ENCODE results near the gene PTPRM. TPM values are rescaled to one million over a fixed set of nuclear protein-coding genes. Genes with fewer than 3 reads are reported as not detected.
"Not testable (repeated sequence)": the region's sequence is repeated elsewhere in the genome, so short reads cannot be mapped to it uniquely, and the experiment has no call there.

The PTPRM gene
- total RNA-seq, 1 experiment from 2014 or later: not detected

DNA sequence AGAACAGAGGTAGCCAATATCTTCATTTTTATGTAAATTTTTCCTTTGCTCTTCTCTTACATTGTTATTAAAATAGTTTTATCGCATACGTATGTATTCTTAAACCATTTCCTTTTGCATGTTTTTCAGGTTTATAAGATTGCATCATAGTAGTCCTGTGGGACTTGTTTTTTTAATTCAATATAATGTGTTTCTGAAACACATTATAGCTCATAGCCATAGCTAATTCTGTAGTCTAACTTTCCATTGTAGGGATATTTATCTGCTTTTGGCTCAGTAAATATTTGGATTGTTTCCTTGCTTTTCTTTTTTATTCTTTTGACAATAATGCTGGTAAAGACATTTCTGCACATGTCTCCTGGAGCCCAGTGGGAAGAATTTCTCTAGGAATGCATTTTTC lies 484.3 kb downstream of the PTPRM start:
- no peak overlapping the region for H3K27ac ChIP-seq (ENCODE audit: low read depth, low read length, poor library complexity, severe bottlenecking)
- H3K4me3 ChIP-seq (ENCODE audit: low read depth, low read length, poor library complexity, severe bottlenecking): no peak overlapping the region
- no peaks in the 10 kb centered on the region for H3K9me3 ChIP-seq (ENCODE audit: low read depth, low read length, poor library complexity, severe bottlenecking)
- H3K4me1 ChIP-seq (ENCODE audit: insufficient read depth, low read length, poor library complexity, severe bottlenecking): no peaks in the 10 kb centered on the region
- H3K36me3 ChIP-seq (ENCODE audit: insufficient read depth, low read length, poor library complexity, severe bottlenecking): no peaks in the 10 kb centered on the region
- no peak for DNase-seq (ENCODE audit: low spot score)
- no peaks in the 10 kb centered on the region for H3K27me3 ChIP-seq (replicated peaks; ENCODE audit: insufficient read depth, low read depth, low read length, poor library complexity)
- no TSS peak for BruUV-seq (replicated peaks)
- TF ChIP-seq, protein P1, sequence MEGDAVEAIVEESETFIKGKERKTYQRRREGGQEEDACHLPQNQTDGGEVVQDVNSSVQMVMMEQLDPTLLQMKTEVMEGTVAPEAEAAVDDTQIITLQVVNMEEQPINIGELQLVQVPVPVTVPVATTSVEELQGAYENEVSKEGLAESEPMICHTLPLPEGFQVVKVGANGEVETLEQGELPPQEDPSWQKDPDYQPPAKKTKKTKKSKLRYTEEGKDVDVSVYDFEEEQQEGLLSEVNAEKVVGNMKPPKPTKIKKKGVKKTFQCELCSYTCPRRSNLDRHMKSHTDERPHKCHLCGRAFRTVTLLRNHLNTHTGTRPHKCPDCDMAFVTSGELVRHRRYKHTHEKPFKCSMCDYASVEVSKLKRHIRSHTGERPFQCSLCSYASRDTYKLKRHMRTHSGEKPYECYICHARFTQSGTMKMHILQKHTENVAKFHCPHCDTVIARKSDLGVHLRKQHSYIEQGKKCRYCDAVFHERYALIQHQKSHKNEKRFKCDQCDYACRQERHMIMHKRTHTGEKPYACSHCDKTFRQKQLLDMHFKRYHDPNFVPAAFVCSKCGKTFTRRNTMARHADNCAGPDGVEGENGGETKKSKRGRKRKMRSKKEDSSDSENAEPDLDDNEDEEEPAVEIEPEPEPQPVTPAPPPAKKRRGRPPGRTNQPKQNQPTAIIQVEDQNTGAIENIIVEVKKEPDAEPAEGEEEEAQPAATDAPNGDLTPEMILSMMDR (conservative IDR thresholded peaks at IDR 0.05; ENCODE audit: low read depth, low read length): no peak
- no peak for TF ChIP-seq EZH2 (IDR thresholded peaks at IDR 0.05; ENCODE audit: borderline replicate concordance, low read depth, low read length, poor library complexity, severe bottlenecking)
- POLR2A ChIA-PET (ENCODE audit: low non-redundant PET): no interaction called here
- intact Hi-C loops (cut with micrococcal nuclease; ENCODE audit: unreplicated experiment): no loop called here
- CTCF ChIA-PET: no interaction called here

DNA sequence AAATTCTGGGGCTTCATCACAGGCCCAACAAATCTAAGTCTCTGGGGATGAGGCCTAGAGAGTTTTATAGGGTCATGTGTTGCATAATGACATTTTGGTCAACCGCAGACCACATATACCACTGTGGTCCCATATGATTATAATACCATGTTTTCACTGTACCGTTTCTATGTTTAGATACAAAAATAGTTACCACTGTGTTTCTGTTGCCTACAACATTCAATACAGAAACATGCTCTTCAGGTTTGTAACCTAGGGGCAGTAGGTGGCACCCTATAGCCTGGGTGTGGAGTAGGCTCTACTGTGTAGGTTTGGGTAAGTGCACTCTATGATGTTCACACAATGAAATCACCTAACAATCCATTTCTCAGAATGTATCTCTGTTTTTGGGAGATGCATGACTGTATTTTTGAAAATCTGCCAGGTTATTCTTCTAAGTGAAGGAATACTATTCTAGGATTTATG lies 485.2 kb downstream of the PTPRM start:
- POLR2A ChIA-PET (ENCODE audit: low non-redundant PET): interaction anchor here (0.6 kb wide), 1 partner anchor 1239 kb away, joined by 5 read pairs; no protein-coding TSS in a partner anchor
- Histone ChIP-seq H3K27me3 (replicated peaks; ENCODE audit: insufficient read depth, low read depth, low read length, poor library complexity) (no peaks in the 10 kb centered on the region), H3K9me3 (ENCODE audit: low read depth, low read length, poor library complexity, severe bottlenecking) (no peaks in the 10 kb centered on the region), H3K4me3 (ENCODE audit: low read depth, low read length, poor library complexity, severe bottlenecking) (no peak overlapping the region), H3K4me1 (ENCODE audit: insufficient read depth, low read length, poor library complexity, severe bottlenecking) (no peaks in the 10 kb centered on the region), H3K27ac (ENCODE audit: low read depth, low read length, poor library complexity, severe bottlenecking) (no peak overlapping the region), H3K36me3 (ENCODE audit: insufficient read depth, low read length, poor library complexity, severe bottlenecking) (no peaks in the 10 kb centered on the region)
- intact Hi-C loops (cut with micrococcal nuclease; ENCODE audit: unreplicated experiment): no loop called here
- no TSS peak for BruUV-seq (replicated peaks)
- CTCF ChIA-PET: no interaction called here
- no peak for DNase-seq (ENCODE audit: low spot score)
- no peak for TF ChIP-seq EZH2 (IDR thresholded peaks at IDR 0.05; ENCODE audit: borderline replicate concordance, low read depth, low read length, poor library complexity, severe bottlenecking)
- TF ChIP-seq, protein P1 (conservative IDR thresholded peaks at IDR 0.05; ENCODE audit: low read depth, low read length): no peak

DNA sequence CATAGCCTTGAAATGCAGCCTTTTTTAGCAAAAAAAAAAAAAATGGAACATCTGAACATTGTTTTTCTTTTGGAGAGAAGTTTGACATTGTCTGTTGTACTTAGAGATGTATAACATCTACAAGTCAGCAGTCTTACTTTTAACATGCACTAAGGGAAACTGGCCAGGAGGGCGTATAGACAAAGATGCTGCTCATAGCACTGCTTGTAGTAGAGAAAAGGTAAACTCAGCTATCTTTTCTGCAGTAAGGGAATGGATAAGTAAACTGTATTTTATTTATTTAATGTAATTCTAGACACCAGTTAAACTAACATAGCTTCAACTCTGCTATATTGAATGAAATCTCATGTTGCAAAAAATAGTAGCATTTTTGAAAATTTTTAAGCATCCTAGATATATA lies 489.6 kb downstream of the PTPRM start:
- no TSS peak for BruUV-seq (replicated peaks)
- CTCF ChIA-PET: no interaction called here
- POLR2A ChIA-PET (ENCODE audit: low non-redundant PET): no interaction called here
- Histone ChIP-seq H3K36me3 (ENCODE audit: insufficient read depth, low read length, poor library complexity, severe bottlenecking) (no peaks in the 10 kb centered on the region), H3K4me1 (ENCODE audit: insufficient read depth, low read length, poor library complexity, severe bottlenecking) (no peaks in the 10 kb centered on the region), H3K4me3 (ENCODE audit: low read depth, low read length, poor library complexity, severe bottlenecking) (no peak overlapping the region), H3K27ac (ENCODE audit: low read depth, low read length, poor library complexity, severe bottlenecking) (no peak overlapping the region), H3K27me3 (replicated peaks; ENCODE audit: insufficient read depth, low read depth, low read length, poor library complexity) (no peaks in the 10 kb centered on the region), H3K9me3 (ENCODE audit: low read depth, low read length, poor library complexity, severe bottlenecking) (no peaks in the 10 kb centered on the region)
- intact Hi-C loops (cut with micrococcal nuclease; ENCODE audit: unreplicated experiment): no loop called here
- TF ChIP-seq, protein P1 (conservative IDR thresholded peaks at IDR 0.05; ENCODE audit: low read depth, low read length): no peak
- no peak for TF ChIP-seq EZH2 (IDR thresholded peaks at IDR 0.05; ENCODE audit: borderline replicate concordance, low read depth, low read length, poor library complexity, severe bottlenecking)
- no peak for DNase-seq (ENCODE audit: low spot score)

DNA sequence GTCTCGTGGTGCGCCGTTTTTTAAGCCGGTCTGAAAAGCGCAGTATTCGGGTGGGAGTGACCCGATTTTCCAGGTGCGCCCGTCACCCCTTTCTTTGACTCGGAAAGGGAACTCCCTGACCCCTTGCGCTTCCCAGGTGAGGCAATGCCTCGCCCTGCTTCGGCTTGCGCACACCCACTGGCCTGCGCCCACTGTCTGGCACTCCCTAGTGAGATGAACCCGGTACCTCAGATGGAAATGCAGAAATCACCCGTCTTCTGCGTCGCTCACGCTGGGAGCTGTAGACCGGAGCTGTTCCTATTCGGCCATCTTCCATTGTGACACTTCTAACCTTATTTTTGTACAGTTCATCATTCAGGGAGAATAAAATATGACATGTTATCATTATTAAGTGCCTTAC lies 496.0 kb downstream of the PTPRM start:
- BruUV-seq (replicated peaks); POLR2A ChIA-PET (ENCODE audit: low non-redundant PET); intact Hi-C loops (cut with micrococcal nuclease; ENCODE audit: unreplicated experiment); H3K27me3 ChIP-seq (replicated peaks; ENCODE audit: insufficient read depth, low read depth, low read length, poor library complexity); H3K36me3 ChIP-seq (ENCODE audit: insufficient read depth, low read length, poor library complexity, severe bottlenecking); H3K4me3 ChIP-seq (ENCODE audit: low read depth, low read length, poor library complexity, severe bottlenecking); H3K9me3 ChIP-seq (ENCODE audit: low read depth, low read length, poor library complexity, severe bottlenecking); CTCF ChIA-PET; DNase-seq (ENCODE audit: low spot score); H3K27ac ChIP-seq (ENCODE audit: low read depth, low read length, poor library complexity, severe bottlenecking); H3K4me1 ChIP-seq (ENCODE audit: insufficient read depth, low read length, poor library complexity, severe bottlenecking): not testable (repeated sequence)
